Stimulated activated CD4-positive, alpha-beta T cell treated with anti-CD3 and anti-CD28 coated beads, Interleukin-12 subunit alpha, Interleukin-12 subunit beta, amount 100 ng/mL, for 24 hours (primary cell): ENCODE results near the gene SCAANT1.

Experiments used
- DNase-seq, 2 experiments: peaks; one replicate each; pipeline ENCODE4 v3.0.0-alpha.2; 2020; ENCODE audit warnings: low read depth in 2 of 2

Gene SCAANT1

GRCh38 chr3:63864008-63864964 lies 47.9 kb downstream of the SCAANT1 start:
- DNase-seq = peak; percentile 25 to 28

DNA sequence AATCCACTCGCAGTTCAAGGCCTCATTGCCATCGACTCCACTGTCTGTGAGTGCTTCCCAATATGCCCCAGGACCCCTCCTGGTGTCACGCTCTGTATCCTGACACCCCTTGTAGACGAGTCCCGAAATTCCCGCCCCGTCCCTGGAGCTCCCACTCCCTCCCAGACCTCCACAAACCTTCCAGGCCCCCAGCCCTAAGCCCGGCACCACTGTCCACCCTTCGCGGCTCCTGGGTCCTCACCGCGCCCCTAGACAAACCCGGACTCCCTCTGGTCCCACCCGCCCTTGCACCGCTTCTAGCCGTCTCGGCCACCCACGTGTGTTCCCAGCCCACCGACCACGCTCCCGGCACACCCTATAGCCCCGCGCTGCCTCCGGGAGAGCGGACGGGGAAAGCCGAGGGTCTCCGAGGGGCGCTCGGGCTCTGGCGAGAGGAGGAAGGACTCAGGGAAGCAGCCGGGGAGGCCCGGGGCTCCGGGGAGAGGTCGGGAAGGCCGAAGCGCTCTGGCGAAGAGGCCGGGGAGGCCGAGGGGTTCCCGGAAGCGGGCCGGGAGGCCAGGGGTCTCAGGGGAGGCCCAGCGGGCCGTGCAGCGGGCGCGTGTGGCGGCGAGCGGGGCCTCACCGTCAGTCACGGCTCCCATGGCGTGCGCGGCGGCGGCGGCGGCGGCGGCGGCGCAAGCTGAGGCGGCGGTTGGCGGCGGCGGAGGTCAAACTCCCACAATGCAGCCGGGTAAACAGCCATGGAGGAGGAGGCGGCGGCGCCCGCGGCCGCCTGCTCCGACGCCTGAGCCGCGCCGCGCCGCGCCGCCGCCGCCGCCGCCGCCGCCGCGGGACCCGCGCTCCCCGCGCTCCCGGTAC lies 48.8 kb downstream of the SCAANT1 start, which contains the start of the genes ATXN7 and THOC7:
Gene ATXN7, plus strand, starts transcription at position 718 of the 858 bp plus-strand sequence. CDS start 48,732 bp downstream, outside the sequence.
Gene THOC7, minus strand, starts transcription at position 656 of the 858 bp plus-strand sequence. Its CDS starts 15 bp downstream, at position 641.
- peak; percentile 37 to 55 for DNase-seq

- DNase-seq = no peak
Observed at GRCh38 chr3:63862804-63863149, 49.4 kb downstream of the SCAANT1 start.
